Neural progenitor cell (in vitro differentiated cells): Measurements from ENCODE around the gene ZNF418. TPM values are rescaled to one million over a fixed set of nuclear protein-coding genes. Genes with fewer than 3 reads are reported as not detected.

Experiments
- DNase-seq: peaks from one replicate; pipeline ENCODE4 v3.0.0-alpha.2; 2016; ENCODE audit warnings: low spot score
- H2AFZ ChIP-seq: fragments of 200-600 bp; sonication (generic); replicated peaks from 2 replicates; pipeline ENCODE4 v1.6.1; 2016; ENCODE audit warnings: antibody characterized with exemption
- H3F3A ChIP-seq: fragments of 200-600 bp; sonication (generic); 2 replicates; pipeline ENCODE4 v1.6.1; 2016; ENCODE audit warnings: antibody characterized with exemption, low read depth
- H3K27ac ChIP-seq: fragments of 200-600 bp; sonication (generic); 2 replicates; pipeline ENCODE4 v1.5.1; 2016; ENCODE audit warnings: mild to moderate bottlenecking
- H3K27me3 ChIP-seq: fragments of 200-600 bp; sonication (generic); 2 replicates; pipeline ENCODE4 v1.6.1; 2016; ENCODE audit warnings: mild to moderate bottlenecking, moderate library complexity
- H3K36me3 ChIP-seq: fragments of 200-600 bp; sonication (generic); 2 replicates; pipeline ENCODE4 v1.5.1; 2016
- H3K4me1 ChIP-seq: fragments of 200-600 bp; sonication (generic); 2 replicates; pipeline ENCODE4 v1.6.1; 2016; ENCODE audit warnings: mixed run types
- H3K4me2 ChIP-seq: fragments of 200-600 bp; sonication (generic); 2 replicates; pipeline ENCODE4 v1.6.1; 2016
- H3K4me3 ChIP-seq: fragments of 200-600 bp; sonication (generic); 2 replicates; pipeline ENCODE4 v1.5.1; 2016
- H3K79me2 ChIP-seq: fragments of 200-600 bp; sonication (generic); 2 replicates; pipeline ENCODE4 v1.6.1; 2016; ENCODE audit warnings: low read depth
- H3K9ac ChIP-seq: fragments of 200-600 bp; sonication (generic); 2 replicates; pipeline ENCODE4 v1.6.1; 2016
- H3K9me3 ChIP-seq: fragments of 200-600 bp; sonication (generic); 2 replicates; pipeline ENCODE4 v1.5.1; 2016; ENCODE audit warnings: low read depth
- H4K20me1 ChIP-seq: fragments of 200-600 bp; sonication (generic); 2 replicates; pipeline ENCODE4 v1.6.1; 2016; ENCODE audit warnings: low read depth
- H3K27ac Mint-ChIP-seq: 3 replicates; pipeline ENCODE4 v1.8.0; 2021; ENCODE audit warnings: mixed read lengths
- H3K27me3 Mint-ChIP-seq: 2 replicates; pipeline ENCODE4 v1.8.0; 2022; ENCODE audit warnings: low read depth, mild to moderate bottlenecking, inconsistent platforms, moderate library complexity, mixed read lengths; ENCODE audit not compliant: insufficient read depth
- H3K36me3 Mint-ChIP-seq: 3 replicates; pipeline ENCODE4 v1.8.0; 2021; ENCODE audit warnings: mixed read lengths
- H3K4me1 Mint-ChIP-seq: 3 replicates; pipeline ENCODE4 v1.8.0; 2021; ENCODE audit warnings: mixed read lengths
- H3K4me3 Mint-ChIP-seq: 3 replicates; pipeline ENCODE4 v1.8.0; 2021; ENCODE audit warnings: mild to moderate bottlenecking, moderate library complexity, mixed read lengths
- H3K9me3 Mint-ChIP-seq: 3 replicates; pipeline ENCODE4 v1.8.0; 2020; ENCODE audit warnings: mixed read lengths
- CTCF ChIP-seq: fragments of 200-600 bp; sonication (generic); IDR thresholded peaks from 2 replicates; pipeline ENCODE4 v1.5.1; 2017; ENCODE audit warnings: antibody characterized with exemption, mild to moderate bottlenecking
- EZH2 ChIP-seq: fragments of 200-600 bp; sonication (generic); IDR thresholded peaks from 2 replicates; pipeline ENCODE4 v1.6.1; 2017; ENCODE audit warnings: antibody characterized with exemption, mild to moderate bottlenecking, moderate library complexity
- EZH2phosphoT487 ChIP-seq: fragments of 200-600 bp; sonication (generic); IDR thresholded peaks from 2 replicates; pipeline ENCODE4 v1.6.1; 2017; ENCODE audit warnings: antibody characterized with exemption
- total RNA-seq: library from RNA; depleted of rRNA; stranded (reverse); fragments of >200 nt; gene quantifications from 2 replicates; pipeline ENCODE4 v1.2.3, GENCODE V29; 2015; ENCODE audit warnings: low replicate concordance

ZNF418 gene
- total RNA-seq, 1 donor from 2014 or later: 43.0 TPM

- H3K4me2 ChIP-seq: peak overlapping the region; percentile 83
- no peak overlapping the region for H3K27ac ChIP-seq
- no peak for DNase-seq
- TF ChIP-seq EZH2: no peak
- TF ChIP-seq EZH2phosphoT487: no peak
- no peak for TF ChIP-seq CTCF
- no peaks in the 10 kb centered on the region for H3K9me3 ChIP-seq
- Mint-ChIP-seq H3K4me1 (peaks cover 8% of the 10 kb centered on the region), H3K9me3 (peaks cover 75% of the 10 kb centered on the region), H3K27ac (no peak overlapping the region), H3K4me3 (peak overlapping the region; percentile 96), H3K27me3 (peaks cover 6% of the 10 kb centered on the region), H3K36me3 (peaks cover 54% of the 10 kb centered on the region)
- H3K9ac ChIP-seq: no peak overlapping the region
- no peaks in the 10 kb centered on the region for H3K27me3 ChIP-seq
- H3F3A ChIP-seq: no peaks in the 10 kb centered on the region
- H3K4me3 ChIP-seq: peak overlapping the region; percentile 98
- peaks cover 52% of the 10 kb centered on the region for H3K79me2 ChIP-seq
- H3K4me1 ChIP-seq: peaks cover 10% of the 10 kb centered on the region
- H4K20me1 ChIP-seq: no peaks in the 10 kb centered on the region
- peaks cover 9% of the 10 kb centered on the region for H3K36me3 ChIP-seq
- no peak overlapping the region for H2AFZ ChIP-seq
Observed at GRCh38 chr19:57946316-57946715, 11.1 kb upstream of the ZNF418 start.

GRCh38 chr19:57941593-57941992, 6.4 kb upstream of the ZNF418 start:
- Histone ChIP-seq H4K20me1 (no peaks in the 10 kb centered on the region), H3K9ac (no peak overlapping the region), H3K4me3 (no peak overlapping the region), H3K9me3 (no peaks in the 10 kb centered on the region), H3K79me2 (peaks cover 45% of the 10 kb centered on the region), H3K36me3 (peaks cover 13% of the 10 kb centered on the region), H3K4me2 (no peak overlapping the region), H2AFZ (no peak overlapping the region), H3K27ac (no peak overlapping the region), H3F3A (peaks cover 7% of the 10 kb centered on the region), H3K27me3 (no peaks in the 10 kb centered on the region), H3K4me1 (peaks cover 9% of the 10 kb centered on the region)
- H3K27ac Mint-ChIP-seq: no peak overlapping the region
- DNase-seq: no peak
- peaks cover 73% of the 10 kb centered on the region for H3K36me3 Mint-ChIP-seq
- H3K4me1 Mint-ChIP-seq: peaks cover 5% of the 10 kb centered on the region
- H3K4me3 Mint-ChIP-seq: no peak overlapping the region
- no peak for TF ChIP-seq EZH2phosphoT487
- TF ChIP-seq EZH2: no peak
- TF ChIP-seq CTCF: no peak
- peaks cover 4% of the 10 kb centered on the region for H3K27me3 Mint-ChIP-seq
- H3K9me3 Mint-ChIP-seq: peaks cover 83% of the 10 kb centered on the region

- H3F3A ChIP-seq: peaks cover 19% of the 10 kb centered on the region
- H3K4me3 ChIP-seq: peak overlapping the region; percentile 95
- H3K9me3 ChIP-seq: peaks cover 8% of the 10 kb centered on the region
- H3K9ac ChIP-seq: no peak overlapping the region
- peak overlapping the region; percentile 94 for H3K4me2 ChIP-seq
- peaks cover 17% of the 10 kb centered on the region for H3K4me1 ChIP-seq
- H3K27ac ChIP-seq: peak overlapping the region; percentile 41
- H3K27me3 ChIP-seq: no peaks in the 10 kb centered on the region
- peaks cover 4% of the 10 kb centered on the region for H3K27me3 Mint-ChIP-seq
- H3K27ac Mint-ChIP-seq: no peak overlapping the region
- H3K36me3 Mint-ChIP-seq: peaks cover 71% of the 10 kb centered on the region
- TF ChIP-seq CTCF: no peak
- no peak for TF ChIP-seq EZH2
- TF ChIP-seq EZH2phosphoT487: no peak
- peaks cover 46% of the 10 kb centered on the region for H3K79me2 ChIP-seq
- peaks cover 8% of the 10 kb centered on the region for H3K4me1 Mint-ChIP-seq
- peaks cover 23% of the 10 kb centered on the region for H3K36me3 ChIP-seq
- H3K4me3 Mint-ChIP-seq: peak overlapping the region; percentile 98
- H2AFZ ChIP-seq: peak overlapping the region; percentile 98
- H3K9me3 Mint-ChIP-seq: peaks cover 84% of the 10 kb centered on the region
- no peak for DNase-seq
- H4K20me1 ChIP-seq: no peaks in the 10 kb centered on the region
Observed at GRCh38 chr19:57935731-57936130, 529 bp upstream of the ZNF418 start.
